HepG2 (cell line): Measurements from ENCODE around the gene USF1. TPM values are rescaled to one million over a fixed set of nuclear protein-coding genes. Genes with fewer than 3 reads are reported as not detected.

Experiments
- ATAC-seq: fragments of 200-7000 bp; cut with Tn5 transposase; 3 replicates; pipeline ENCODE4 v1.9.1; 2020; ENCODE audit warnings: mild to moderate bottlenecking, moderate library complexity
- BruUV-seq: library from RNA; stranded (reverse); fragments of 400-500 nt; replicated peaks from 2 replicates; lab custom pipeline; 2021; lab: Mats Ljungman, UMichigan
- CTCF ChIA-PET: fragments of 300-600 bp; formaldehyde crosslinking; extraction: SDS; loops from one replicate; lab custom pipeline; 2021; ENCODE audit warnings: low total read pairs, inconsistent platforms, low intra/inter-chr PET ratio; lab: Yijun Ruan, JAX
- POLR2A ChIA-PET: fragments of 350-600 bp; sonication (Branson Sonifier 250); formaldehyde crosslinking; loops from one replicate; lab custom pipeline; 2020; ENCODE audit warnings: antibody characterized with exemption, inconsistent platforms; lab: Yijun Ruan, JAX
- DNase-seq: peaks from one replicate; pipeline ENCODE4 v3.0.0-alpha.2; 2015; ENCODE audit warnings: low spot score
- FAIRE-seq: peaks from 3 replicates; lab custom pipeline; 2011; peaks lifted over from hg19 to GRCh38; lab: Jason Lieb, UNC
- H2AFZ ChIP-seq: one replicate; pipeline ENCODE4 v1.6.1; 2011; ENCODE audit warnings: low read length, inconsistent platforms
- H3K27ac ChIP-seq: fragments of 300-600 bp; 3 replicates; pipeline ENCODE4 v1.8.0; 2011; ENCODE audit warnings: mixed run types, mild to moderate bottlenecking, mixed read lengths, low read length, inconsistent platforms; ENCODE audit not compliant: insufficient read depth; ENCODE audit errors: extremely low read length
- H3K27me3 ChIP-seq, 2 experiments: fragments of 200-600 bp in 1 of 2; 2 replicates in 1 of 2; 3 replicates in 1 of 2; pipeline versions ENCODE4 v1.6.0 to v1.8.0; 2011; ENCODE audit warnings: low read length in 2 of 2, mild to moderate bottlenecking in 2 of 2, moderate library complexity in 2 of 2, inconsistent platforms in 1 of 2; ENCODE audit not compliant: insufficient read depth in 2 of 2, control insufficient read depth in 1 of 2
- H3K36me3 ChIP-seq, 2 experiments: fragments of 200-600 bp in 1 of 2; replicated peaks in 1 of 2; 2 replicates in 1 of 2; 3 replicates in 1 of 2; pipeline versions ENCODE4 v1.5.1 to v1.8.0; 2011; ENCODE audit warnings: low read length in 2 of 2, inconsistent platforms in 1 of 2; ENCODE audit not compliant: insufficient read depth in 2 of 2, control insufficient read depth in 1 of 2
- H3K4me1 ChIP-seq: 2 replicates; pipeline ENCODE4 v1.5.1; 2012; ENCODE audit warnings: low read length, inconsistent platforms; ENCODE audit not compliant: insufficient read depth
- H3K4me2 ChIP-seq: 2 replicates; pipeline ENCODE4 v1.6.0; 2011; ENCODE audit warnings: low read depth, low read length, inconsistent platforms
- H3K4me3 ChIP-seq, 3 experiments: fragments of 200-600 bp in 1 of 3; sonication (generic), shearing (Covaris generic) in 1 of 3; replicated peaks in 1 of 3; 2 replicates each; pipeline ENCODE4 v1.5.1; 2011 to 2016; ENCODE audit warnings: low read length in 3 of 3, inconsistent platforms in 2 of 3, low read depth in 2 of 3, mild to moderate bottlenecking in 2 of 3, control low read depth in 1 of 3, mixed read lengths in 1 of 3; ENCODE audit not compliant: insufficient read depth in 1 of 3
- H3K79me2 ChIP-seq: one replicate; pipeline ENCODE4 v1.6.1; 2011; ENCODE audit warnings: low read length, inconsistent platforms; ENCODE audit not compliant: insufficient read depth
- H3K9ac ChIP-seq: 2 replicates; pipeline ENCODE4 v1.6.0; 2011; ENCODE audit warnings: mild to moderate bottlenecking, low read depth, low read length, inconsistent platforms; ENCODE audit not compliant: insufficient read depth
- H3K9me3 ChIP-seq: 2 replicates; pipeline ENCODE4 v1.5.1; 2012; ENCODE audit warnings: mild to moderate bottlenecking, low read length
- H4K20me1 ChIP-seq: 2 replicates; pipeline ENCODE4 v1.6.0; 2011; ENCODE audit warnings: inconsistent platforms, mild to moderate bottlenecking, low read length, moderate library complexity; ENCODE audit not compliant: insufficient read depth
- GABPA ChIP-seq, 2 experiments: IDR thresholded peaks; 2 replicates each; pipeline ENCODE4 v1.6.1; 2011 to 2016; ENCODE audit warnings: low read depth in 2 of 2, low read length in 1 of 2, missing biosample characterization in 1 of 2, missing genetic modification characterization in 1 of 2
- HNF4A ChIP-seq: sonication (generic); formaldehyde crosslinking; IDR thresholded peaks from 2 replicates; pipeline ENCODE4 v1.4.0; 2020; ENCODE audit warnings: missing genetic modification reagents
- NFYC ChIP-seq: IDR thresholded peaks from 2 replicates; pipeline ENCODE4 v1.6.1; 2016; ENCODE audit warnings: missing genetic modification reagents, missing compliant biosample characterization
- STAG1 ChIP-seq: sonication (generic); formaldehyde crosslinking; IDR thresholded peaks from 2 replicates; pipeline ENCODE4 v1.4.0; 2020; ENCODE audit warnings: missing genetic modification reagents
- TEAD2 ChIP-seq: sonication (generic); formaldehyde crosslinking; IDR thresholded peaks from 2 replicates; pipeline ENCODE4 v1.9.0; 2021; ENCODE audit warnings: missing genetic modification reagents
- ZBTB25 ChIP-seq: IDR thresholded peaks from 2 replicates; pipeline ENCODE4 v1.6.1; 2018; ENCODE audit warnings: missing genetic modification reagents
- ZMYM4 ChIP-seq: sonication (generic); formaldehyde crosslinking; IDR thresholded peaks from 2 replicates; pipeline ENCODE4 v1.8.1; 2023; ENCODE audit warnings: mild to moderate bottlenecking, missing genetic modification reagents
- ZNF331 ChIP-seq: sonication (generic); formaldehyde crosslinking; IDR thresholded peaks from 2 replicates; pipeline ENCODE4 v1.4.0; 2020; ENCODE audit warnings: missing genetic modification reagents
- ZNF33A ChIP-seq: sonication (generic); formaldehyde crosslinking; IDR thresholded peaks from 2 replicates; pipeline ENCODE4 v1.5.1; 2020; ENCODE audit warnings: missing genetic modification reagents, mild to moderate bottlenecking, moderate library complexity, borderline replicate concordance
- ZNF549 ChIP-seq: sonication (generic); formaldehyde crosslinking; IDR thresholded peaks from 2 replicates; pipeline ENCODE4 v1.5.0; 2020; ENCODE audit warnings: missing genetic modification reagents
- ZNF574 ChIP-seq: sonication (generic); formaldehyde crosslinking; IDR thresholded peaks from 2 replicates; pipeline ENCODE4 v1.4.0; 2020; ENCODE audit warnings: missing genetic modification reagents
- ZNF616 ChIP-seq: sonication (generic); formaldehyde crosslinking; IDR thresholded peaks from 2 replicates; pipeline ENCODE4 v1.5.0; 2020; ENCODE audit warnings: low read depth, mild to moderate bottlenecking, missing genetic modification reagents
- ZNF674 ChIP-seq: sonication (generic); formaldehyde crosslinking; IDR thresholded peaks from 2 replicates; pipeline ENCODE4 v1.5.0; 2020; ENCODE audit warnings: low read depth, mild to moderate bottlenecking, missing genetic modification reagents
- WGBS: methylation state at CpG from one replicate; pipeline ENCODE4 v1.1.6; 2017; ENCODE audit warnings: low lambda C conversion rate; 5-methylcytosine and 5-hydroxymethylcytosine counted together
- in situ Hi-C: cut with HindIII; loops from 2 replicates; pipeline ENCODE4 v1.10.0; 2017; ENCODE audit warnings: low pct_unique_long_range_greater_than_20kb; ENCODE audit not compliant: extremely low pct_ligation_motif_present
- intact Hi-C: fragments of 100-400 bp; cut with micrococcal nuclease; formaldehyde crosslinking; loops from one replicate; pipeline ENCODE4 v1.10.0; 2022; ENCODE audit not compliant: unreplicated experiment
- polyA plus RNA-seq, 8 experiments: library from polyadenylated mRNA; depleted of rRNA in 3 of 8; stranded (reverse) in 7 of 8; unstranded in 1 of 8; fragments of >200 nt; fragmentation: Illumina TruSeq in 4 of 8; extraction: Trizol in 4 of 8; gene quantifications; 2 replicates each; pipeline versions ENCODE4 v1.2.1 to v1.2.3, GENCODE V29; 2011 to 2016; ENCODE audit warnings: low read depth in 4 of 8, missing spikeins in 1 of 8, mixed read lengths in 1 of 8; ENCODE audit not compliant: insufficient read depth in 1 of 8
- total RNA-seq, 5 experiments: library from RNA; depleted of rRNA; stranded (reverse); fragments of >200 nt; fragmentation: Illumina TruSeq; extraction: Trizol; gene quantifications; 2 replicates each; pipeline ENCODE4 v1.2.3, GENCODE V29; 2016; ENCODE audit warnings: low read depth in 1 of 5

USF1 gene
- total and polyA plus RNA-seq, 2 of the 13 experiments (the other 11 are each of a cell fraction or from before 2014, with no cell fraction given), result 26.9 to 39.4 TPM

GRCh38 chr1:160999376-160999775 lies 46.4 kb downstream of the USF1 start:
- Histone ChIP-seq H3K79me2 (peaks cover 3% of the 10 kb centered on the region), H3K27ac (no peak overlapping the region), H3K36me3 (peaks cover 21 to 37% of the 10 kb centered on the region in 2 experiments; a peak in 4 of 5 replicates), H3K27me3 (no peaks in the 10 kb centered on the region), H3K4me1 (peaks cover 11% of the 10 kb centered on the region), H3K9me3 (no peaks in the 10 kb centered on the region), H3K4me3 (no peak overlapping the region), H3K4me2 (no peak overlapping the region), H2AFZ (no peak overlapping the region), H4K20me1 (no peaks in the 10 kb centered on the region), H3K9ac (no peak overlapping the region)
- intact Hi-C loops, result loop anchor here (10.0 kb wide), 1 partner anchor 135 kb away; the partner anchor contains the start of gene DEDD
- BruUV-seq, result no TSS peak
- ATAC-seq (peak; percentile 52; the same call in 2 of the 3 replicates), DNase-seq (no peak), FAIRE-seq (no peak)
- no peak for TF ChIP-seq HNF4A (CRISPR knock-in tag)
- no peak for TF ChIP-seq ZNF674
- TF ChIP-seq ZNF33A (CRISPR knock-in tag), result no peak
- no peak for TF ChIP-seq ZNF549 (CRISPR knock-in tag)
- in situ Hi-C loops, result loop anchor here (10.0 kb wide), 1 partner anchor 95 kb away; the partner anchor contains the start of gene KLHDC9
- CTCF ChIA-PET, result no interaction called here
- POLR2A ChIA-PET, result interaction anchor here (0.8 kb wide), 1 partner anchor 22 kb away, joined by 3 read pairs; the partner anchor contains the start of gene F11R
- WGBS, result 100% methylated on average over 5 of the region's 5 CpGs

GRCh38 chr1:160997323-160998038 lies 48.3 kb downstream of the USF1 start:
- Histone ChIP-seq H3K4me1 (peaks cover 11% of the 10 kb centered on the region), H3K27me3 (no peaks in the 10 kb centered on the region), H3K9me3 (no peaks in the 10 kb centered on the region), H2AFZ (no peak overlapping the region), H4K20me1 (no peaks in the 10 kb centered on the region), H3K79me2 (no peaks in the 10 kb centered on the region), H3K4me2 (no peak overlapping the region), H3K4me3 (no peak overlapping the region), H3K27ac (no peak overlapping the region), H3K9ac (no peak overlapping the region), H3K36me3 (peaks cover 21 to 37% of the 10 kb centered on the region in 2 experiments; a peak in 4 of 5 replicates)
- no TSS peak for BruUV-seq
- peak; percentile 95 for ATAC-seq
- in situ Hi-C loops, result loop anchor here (10.0 kb wide), 1 partner anchor 97 kb away; the partner anchor contains the start of gene KLHDC9
- POLR2A ChIA-PET, result interaction anchor here (1.0 to 1.6 kb wide), 4 partner anchors 14 to 48 kb away, joined by 4 to 18 read pairs (median 8); partner anchors contain the start of genes F11R and USF1
- 100% methylated on average over 1 of the region's 1 CpG for WGBS
- peak; percentile 84 for FAIRE-seq
- DNase-seq, result peak; percentile 61
- CTCF ChIA-PET, result interaction anchor here (0.8 to 1.9 kb wide), 5 partner anchors 23 to 100 kb away, joined by 3 to 16 read pairs (median 4); partner anchors contain the start of genes F11R and KLHDC9
- intact Hi-C loops, result loop anchor here (1.0 to 10.0 kb wide), 4 partner anchors 23 to 137 kb away; partner anchors contain the start of genes DEDD and USF1
- no peak for TF ChIP-seq TEAD2 (CRISPR knock-in tag)
- TF ChIP-seq NFYC (CRISPR knock-in tag), result peak; percentile 31; the same call in 1 of the 2 replicates
- TF ChIP-seq STAG1 (CRISPR knock-in tag), result peak; percentile 80
- no peak for TF ChIP-seq GABPA (IDR thresholded peaks at IDR 0.05; ENCODE audit: low read depth, low read length)
- TF ChIP-seq GABPA (CRISPR knock-in tag; IDR thresholded peaks at IDR 0.05; ENCODE audit: low read depth), result peak; percentile 43; the same call in 1 of the 2 replicates
- 0 out of 2 replicates have a peak, but pooled peaks have one; percentile 18 for TF ChIP-seq ZNF574 (CRISPR knock-in tag)
- TF ChIP-seq ZNF331 (CRISPR knock-in tag), result 0 out of 2 replicates have a peak, but pooled peaks have one; percentile 28
- 0 out of 2 replicates have a peak, but pooled peaks have one; percentile 38 for TF ChIP-seq ZMYM4 (CRISPR knock-in tag)
- TF ChIP-seq ZBTB25, result 0 out of 2 replicates have a peak, but pooled peaks have one; percentile 36
- TF ChIP-seq ZNF616, result no peak
